ENCODE results near the gene LARGE2.

The LARGE2 gene
- total RNA-seq = 2.1 to 3.1 (median 3.0) reads per million in 3 experiments

GRCh38 chr11:45922425-45923082, at the start of gene LARGE2:
Gene LARGE2, plus strand, starts transcription at chr11:45922656. Its CDS starts 227 bp downstream, at chr11:45922883.
- no peak for DNase-seq

GRCh38 chr11:45876401-45876800, 46.1 kb upstream of the LARGE2 start:
- DNase-seq = no peak

- DNase-seq = no peak
Observed at GRCh38 chr11:45877221-45877620, 45.2 kb upstream of the LARGE2 start.

- DNase-seq = no peak
Observed at GRCh38 chr11:45877845-45878244, 44.6 kb upstream of the LARGE2 start.

- DNase-seq = no peak
Observed at GRCh38 chr11:45879803-45880686, 42.4 kb upstream of the LARGE2 start.

- DNase-seq = no peak
Observed at GRCh38 chr11:45880772-45881570, 41.5 kb upstream of the LARGE2 start.

GRCh38 chr11:45881708-45882368, 40.6 kb upstream of the LARGE2 start:
- no peak for DNase-seq

GRCh38 chr11:45884596-45885185, 37.8 kb upstream of the LARGE2 start:
- no peak for DNase-seq

GRCh38 chr11:45885274-45885920, 37.1 kb upstream of the LARGE2 start, which contains the start of gene MAPK8IP1:
Gene MAPK8IP1, plus strand, starts transcription at chr11:45885651. Its CDS starts 170 bp downstream, at chr11:45885821.
- peak; percentile 41 for DNase-seq

GRCh38 chr11:45885921-45886721, 36.3 kb upstream of the LARGE2 start:
- no peak for DNase-seq

- no peak for DNase-seq
Observed at GRCh38 chr11:45886816-45887520, 35.5 kb upstream of the LARGE2 start.

- DNase-seq = no peak
Observed at GRCh38 chr11:45887587-45887986, 34.9 kb upstream of the LARGE2 start.

GRCh38 chr11:45889555-45889954, 32.9 kb upstream of the LARGE2 start:
- DNase-seq = no peak

GRCh38 chr11:45889966-45890365, 32.5 kb upstream of the LARGE2 start:
- DNase-seq = no peak

GRCh38 chr11:45890886-45891550, 31.4 kb upstream of the LARGE2 start:
- DNase-seq = no peak

- DNase-seq = no peak
Observed at GRCh38 chr11:45892856-45893255, 29.6 kb upstream of the LARGE2 start.

GRCh38 chr11:45894555-45895247, 27.8 kb upstream of the LARGE2 start:
- DNase-seq = no peak

- no peak for DNase-seq
Observed at GRCh38 chr11:45895553-45896259, 26.8 kb upstream of the LARGE2 start.

Data from central memory CD4-positive, alpha-beta T cell (primary cell).